HepG2 (cell line): ENCODE data around the gene PRKG1. TPM values are rescaled to one million over a fixed set of nuclear protein-coding genes. Genes with fewer than 3 reads are reported as not detected.

Source experiments
- ATAC-seq: fragments of 200-7000 bp; cut with Tn5 transposase; 3 replicates; pipeline ENCODE4 v1.9.1; 2020; ENCODE audit warnings: mild to moderate bottlenecking, moderate library complexity
- BruUV-seq: library from RNA; stranded (reverse); fragments of 400-500 nt; replicated peaks from 2 replicates; lab custom pipeline; 2021; lab: Mats Ljungman, UMichigan
- CTCF ChIA-PET: fragments of 300-600 bp; formaldehyde crosslinking; extraction: SDS; loops from one replicate; lab custom pipeline; 2021; ENCODE audit warnings: low total read pairs, inconsistent platforms, low intra/inter-chr PET ratio; lab: Yijun Ruan, JAX
- POLR2A ChIA-PET: fragments of 350-600 bp; sonication (Branson Sonifier 250); formaldehyde crosslinking; loops from one replicate; lab custom pipeline; 2020; ENCODE audit warnings: antibody characterized with exemption, inconsistent platforms; lab: Yijun Ruan, JAX
- DNase-seq: peaks from one replicate; pipeline ENCODE4 v3.0.0-alpha.2; 2015; ENCODE audit warnings: low spot score
- FAIRE-seq: peaks from 3 replicates; lab custom pipeline; 2011; peaks lifted over from hg19 to GRCh38; lab: Jason Lieb, UNC
- H2AFZ ChIP-seq: one replicate; pipeline ENCODE4 v1.6.1; 2011; ENCODE audit warnings: low read length, inconsistent platforms
- H3K27ac ChIP-seq: fragments of 300-600 bp; 3 replicates; pipeline ENCODE4 v1.8.0; 2011; ENCODE audit warnings: mixed run types, mild to moderate bottlenecking, mixed read lengths, low read length, inconsistent platforms; ENCODE audit not compliant: insufficient read depth; ENCODE audit errors: extremely low read length
- H3K27me3 ChIP-seq, 2 experiments: fragments of 200-600 bp in 1 of 2; 2 replicates in 1 of 2; 3 replicates in 1 of 2; pipeline versions ENCODE4 v1.6.0 to v1.8.0; 2011; ENCODE audit warnings: low read length in 2 of 2, mild to moderate bottlenecking in 2 of 2, moderate library complexity in 2 of 2, inconsistent platforms in 1 of 2; ENCODE audit not compliant: insufficient read depth in 2 of 2, control insufficient read depth in 1 of 2
- H3K36me3 ChIP-seq, 2 experiments: fragments of 200-600 bp in 1 of 2; replicated peaks in 1 of 2; 2 replicates in 1 of 2; 3 replicates in 1 of 2; pipeline versions ENCODE4 v1.5.1 to v1.8.0; 2011; ENCODE audit warnings: low read length in 2 of 2, inconsistent platforms in 1 of 2; ENCODE audit not compliant: insufficient read depth in 2 of 2, control insufficient read depth in 1 of 2
- H3K4me1 ChIP-seq: 2 replicates; pipeline ENCODE4 v1.5.1; 2012; ENCODE audit warnings: low read length, inconsistent platforms; ENCODE audit not compliant: insufficient read depth
- H3K4me2 ChIP-seq: 2 replicates; pipeline ENCODE4 v1.6.0; 2011; ENCODE audit warnings: low read depth, low read length, inconsistent platforms
- H3K4me3 ChIP-seq, 3 experiments: fragments of 200-600 bp in 1 of 3; sonication (generic), shearing (Covaris generic) in 1 of 3; replicated peaks in 1 of 3; 2 replicates each; pipeline ENCODE4 v1.5.1; 2011 to 2016; ENCODE audit warnings: low read length in 3 of 3, inconsistent platforms in 2 of 3, low read depth in 2 of 3, mild to moderate bottlenecking in 2 of 3, control low read depth in 1 of 3, mixed read lengths in 1 of 3; ENCODE audit not compliant: insufficient read depth in 1 of 3
- H3K79me2 ChIP-seq: one replicate; pipeline ENCODE4 v1.6.1; 2011; ENCODE audit warnings: low read length, inconsistent platforms; ENCODE audit not compliant: insufficient read depth
- H3K9ac ChIP-seq: 2 replicates; pipeline ENCODE4 v1.6.0; 2011; ENCODE audit warnings: mild to moderate bottlenecking, low read depth, low read length, inconsistent platforms; ENCODE audit not compliant: insufficient read depth
- H3K9me3 ChIP-seq: 2 replicates; pipeline ENCODE4 v1.5.1; 2012; ENCODE audit warnings: mild to moderate bottlenecking, low read length
- H4K20me1 ChIP-seq: 2 replicates; pipeline ENCODE4 v1.6.0; 2011; ENCODE audit warnings: inconsistent platforms, mild to moderate bottlenecking, low read length, moderate library complexity; ENCODE audit not compliant: insufficient read depth
- RBFOX2 ChIP-seq: fragments of 200-400 bp; formaldehyde crosslinking; IDR thresholded peaks from 2 replicates; pipeline ENCODE4 v1.6.1; 2017; ENCODE audit warnings: low read depth, mild to moderate bottlenecking, low read length
- ZBTB7B ChIP-seq: sonication (generic); formaldehyde crosslinking; IDR thresholded peaks from 2 replicates; pipeline ENCODE4 v1.4.0; 2020; ENCODE audit warnings: missing genetic modification reagents
- ZFP36L2 ChIP-seq: sonication (generic); formaldehyde crosslinking; IDR thresholded peaks from 2 replicates; pipeline ENCODE4 v1.4.0; 2020; ENCODE audit warnings: missing genetic modification reagents
- WGBS: methylation state at CpG from one replicate; pipeline ENCODE4 v1.1.6; 2017; ENCODE audit warnings: low lambda C conversion rate; 5-methylcytosine and 5-hydroxymethylcytosine counted together
- in situ Hi-C: cut with HindIII; loops from 2 replicates; pipeline ENCODE4 v1.10.0; 2017; ENCODE audit warnings: low pct_unique_long_range_greater_than_20kb; ENCODE audit not compliant: extremely low pct_ligation_motif_present
- intact Hi-C: fragments of 100-400 bp; cut with micrococcal nuclease; formaldehyde crosslinking; loops from one replicate; pipeline ENCODE4 v1.10.0; 2022; ENCODE audit not compliant: unreplicated experiment
- polyA plus RNA-seq, 8 experiments: library from polyadenylated mRNA; depleted of rRNA in 3 of 8; stranded (reverse) in 7 of 8; unstranded in 1 of 8; fragments of >200 nt; fragmentation: Illumina TruSeq in 4 of 8; extraction: Trizol in 4 of 8; gene quantifications; 2 replicates each; pipeline versions ENCODE4 v1.2.1 to v1.2.3, GENCODE V29; 2011 to 2016; ENCODE audit warnings: low read depth in 4 of 8, missing spikeins in 1 of 8, mixed read lengths in 1 of 8; ENCODE audit not compliant: insufficient read depth in 1 of 8
- total RNA-seq, 5 experiments: library from RNA; depleted of rRNA; stranded (reverse); fragments of >200 nt; fragmentation: Illumina TruSeq; extraction: Trizol; gene quantifications; 2 replicates each; pipeline ENCODE4 v1.2.3, GENCODE V29; 2016; ENCODE audit warnings: low read depth in 1 of 5

The PRKG1 gene
- total and polyA plus RNA-seq, 2 of the 13 experiments (the other 11 are each of a cell fraction or from before 2014, with no cell fraction given): 0.01 TPM; not detected in 1

GRCh38 chr10:51897560-51897959 lies 823.3 kb downstream of the PRKG1 start:
- POLR2A ChIA-PET: no interaction called here
- CTCF ChIA-PET: no interaction called here
- WGBS: 0% methylated on average over 1 of the region's 1 CpG
- no peak overlapping the region for H3K9ac ChIP-seq
- H3K9me3 ChIP-seq: no peaks in the 10 kb centered on the region
- no peak overlapping the region for H2AFZ ChIP-seq
- BruUV-seq: no TSS peak
- H3K79me2 ChIP-seq: no peaks in the 10 kb centered on the region
- TF ChIP-seq ZBTB7B: no peak
- no peak for TF ChIP-seq ZFP36L2
- H3K4me3 ChIP-seq: no peak overlapping the region
- no peak for FAIRE-seq
- H3K4me2 ChIP-seq: no peak overlapping the region
- H4K20me1 ChIP-seq: no peaks in the 10 kb centered on the region
- H3K36me3 ChIP-seq: no peaks in the 10 kb centered on the region
- H3K27me3 ChIP-seq: no peaks in the 10 kb centered on the region; a peak in 1 of 5 replicates
- intact Hi-C loops (no loop called here), in situ Hi-C loops (no loop called here)
- H3K27ac ChIP-seq: no peak overlapping the region
- DNase-seq: no peak
- H3K4me1 ChIP-seq: no peaks in the 10 kb centered on the region
- no peak for ATAC-seq

- Histone ChIP-seq H3K27me3 (no peaks in the 10 kb centered on the region; a peak in 1 of 5 replicates), H3K9ac (no peak overlapping the region), H3K36me3 (no peaks in the 10 kb centered on the region), H4K20me1 (no peaks in the 10 kb centered on the region), H3K4me3 (no peak overlapping the region), H3K4me2 (no peak overlapping the region), H3K4me1 (no peaks in the 10 kb centered on the region), H3K27ac (no peak overlapping the region), H2AFZ (no peak overlapping the region), H3K79me2 (no peaks in the 10 kb centered on the region), H3K9me3 (no peaks in the 10 kb centered on the region)
- ChIA-PET POLR2A (no interaction called here), CTCF (no interaction called here)
- in situ Hi-C loops (no loop called here), intact Hi-C loops (no loop called here)
- WGBS: 6% methylated on average over 1 of the region's 1 CpG
- no peak for DNase-seq
- ATAC-seq: no peak
- no peak for TF ChIP-seq RBFOX2
- no peak for FAIRE-seq
- no TSS peak for BruUV-seq
Measured at GRCh38 chr10:51900180-51900579, 825.9 kb downstream of the PRKG1 start.
